HG03378 (cell line): Measurements from ENCODE around the gene PAK4.
"Not testable (repeated sequence)": the region's sequence is repeated elsewhere in the genome, so short reads cannot be mapped to it uniquely, and the experiment has no call there.

Experiments used
- ATAC-seq: cut with Tn5 transposase; IDR thresholded peaks from one replicate; pipeline ENCODE4 v1.9.1; 2021; ENCODE audit warnings: mild to moderate bottlenecking, moderate library complexity; ENCODE audit not compliant: unreplicated experiment

PAK4 gene

DNA sequence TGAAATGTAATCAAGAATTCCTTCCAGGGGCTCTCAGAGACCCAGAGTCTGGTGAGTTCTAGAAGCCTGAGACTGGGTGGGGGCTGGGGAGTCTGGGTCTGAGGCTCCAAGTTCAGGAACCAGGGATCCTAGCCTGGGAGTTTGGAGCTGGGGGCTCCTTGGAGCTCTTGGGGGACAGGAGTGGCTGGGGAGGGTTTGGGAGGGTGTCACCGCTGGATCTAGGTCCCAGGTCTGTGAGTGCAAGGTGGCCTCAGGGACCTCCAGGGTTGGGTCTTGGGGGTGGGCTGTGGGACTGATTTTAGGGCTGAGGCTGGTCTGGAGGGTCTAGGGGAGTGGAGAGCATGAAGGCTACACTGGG lies 77.4 kb downstream of the PAK4 start:
- ATAC-seq = no peak

GRCh38 chr19:39203372-39204341 lies 78.1 kb downstream of the PAK4 start, which contains the start of gene SYCN:
Gene SYCN (minus strand): TSS chr19:39204263. CDS start chr19:39204254, 9 bp downstream.
- no peak for ATAC-seq

GRCh38 chr19:39205449-39205764 lies 79.8 kb downstream of the PAK4 start:
- ATAC-seq = no peak

GRCh38 chr19:39206122-39206521 lies 80.5 kb downstream of the PAK4 start:
- ATAC-seq = no peak

DNA sequence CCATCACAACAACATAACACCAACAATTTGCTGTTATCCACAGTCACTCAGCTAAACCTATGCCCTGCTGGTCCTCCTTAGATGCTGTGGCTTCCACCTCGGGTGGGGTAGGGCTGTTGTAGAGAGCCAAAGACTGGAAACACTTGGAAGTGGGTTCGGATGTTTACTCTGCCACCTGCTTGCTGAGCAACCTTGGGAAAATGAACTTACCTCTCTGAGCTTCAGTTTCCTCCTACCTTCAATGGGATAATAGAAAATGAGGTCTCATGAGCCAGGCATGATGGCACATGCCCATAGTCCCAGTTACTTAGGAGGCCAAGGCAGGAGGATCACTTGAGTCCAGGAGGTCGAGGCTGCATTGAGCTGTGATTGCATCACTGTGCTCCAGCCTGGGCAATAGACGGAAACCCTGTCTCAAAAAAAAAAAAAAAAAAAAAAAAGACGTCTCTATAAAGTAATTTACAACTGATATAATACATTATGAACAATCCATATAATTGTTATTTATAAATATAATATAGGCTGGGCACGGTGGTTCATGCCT lies 81.8 kb downstream of the PAK4 start:
- ATAC-seq = no peak

DNA sequence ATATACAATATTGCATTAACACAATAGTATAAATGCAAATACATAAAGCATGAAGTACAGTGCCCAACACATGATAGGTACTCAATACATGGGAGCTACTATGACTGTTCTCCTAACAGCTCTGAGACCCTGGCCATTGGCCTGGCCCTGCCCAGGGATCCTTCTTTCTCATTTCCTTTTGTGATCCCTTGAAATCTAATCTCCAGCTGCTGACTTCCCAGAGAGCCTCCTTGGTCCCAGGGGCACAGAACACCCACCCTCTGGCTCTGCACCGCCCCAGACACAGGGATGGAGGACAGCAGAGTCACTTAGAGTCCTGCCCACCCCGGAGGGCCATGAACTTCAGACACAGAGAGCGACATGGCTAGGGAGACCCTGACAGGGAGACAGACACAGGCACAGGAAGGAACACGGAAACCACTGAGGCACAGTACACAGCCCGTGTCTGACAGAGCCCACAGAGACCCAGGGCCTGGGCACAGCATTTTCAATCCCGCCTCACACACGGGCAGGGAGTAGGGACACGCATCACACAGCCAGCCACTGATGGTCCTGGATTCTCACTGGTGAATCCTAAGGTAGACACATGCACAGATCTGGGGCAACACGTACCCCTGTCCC lies 82.7 kb downstream of the PAK4 start:
- no peak for ATAC-seq

DNA sequence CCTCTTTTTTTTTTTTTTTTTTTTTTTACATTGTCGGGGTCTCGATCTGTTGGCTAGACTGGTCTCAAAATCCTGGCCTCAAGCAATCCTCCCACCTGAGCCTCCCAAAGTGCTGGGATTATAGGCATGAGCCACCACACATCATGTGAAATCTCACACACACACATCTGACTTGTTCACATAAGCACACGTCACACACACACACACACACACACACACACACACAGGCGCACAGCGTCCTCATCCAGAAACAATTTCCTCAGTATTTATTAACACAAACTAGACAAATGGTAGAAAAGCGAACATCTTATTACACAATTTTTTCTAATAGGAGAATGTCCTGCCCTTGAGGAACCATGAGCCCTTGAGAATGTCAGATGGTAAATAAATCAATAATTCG lies 83.6 kb downstream of the PAK4 start:
- no peak for ATAC-seq

- no peak for ATAC-seq
These were observed 86.3 kb downstream of the PAK4 start for GRCh38 chr19:39211731-39212374.

DNA sequence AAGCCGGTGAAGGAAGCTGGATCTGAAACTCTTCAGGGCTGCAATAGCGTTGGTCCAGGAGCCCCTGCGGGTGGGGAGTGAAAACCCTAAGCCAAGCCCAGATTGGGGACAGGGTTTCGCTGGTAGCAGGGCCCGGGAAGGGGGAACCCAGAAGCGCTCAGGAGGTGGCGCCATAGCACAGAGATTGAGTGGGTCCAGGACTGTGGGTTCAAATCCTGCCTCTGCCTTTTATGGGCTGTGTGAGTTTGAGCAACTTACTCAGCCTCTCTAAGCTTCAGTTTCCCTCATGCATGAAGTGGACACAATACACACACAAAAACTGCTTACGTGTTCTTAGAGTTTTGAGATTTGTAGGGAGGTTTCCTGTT lies 86.8 kb downstream of the PAK4 start:
- no peak for ATAC-seq

DNA sequence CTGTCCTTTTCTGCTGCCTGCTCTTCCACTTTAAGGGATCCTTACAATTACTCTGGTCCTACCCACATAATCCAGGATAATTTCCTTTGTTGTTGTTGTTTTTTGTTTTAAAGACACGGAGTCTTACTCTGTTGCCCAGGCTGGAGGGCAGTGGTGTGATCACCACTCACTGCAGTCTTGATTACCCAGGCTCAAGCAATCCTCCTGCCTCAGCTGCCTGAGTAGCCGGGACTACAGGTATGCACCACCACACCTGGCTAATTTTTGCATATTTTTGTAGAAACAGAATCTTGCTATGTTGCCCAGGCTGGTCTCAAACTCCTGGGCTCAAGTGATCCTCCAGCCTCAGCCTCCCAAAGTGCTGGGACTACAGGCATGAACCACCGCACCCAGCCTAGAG lies 89.7 kb downstream of the PAK4 start:
- ATAC-seq = not testable (repeated sequence)

- ATAC-seq = no peak
These were observed 91.5 kb downstream of the PAK4 start for GRCh38 chr19:39217094-39217493.

- ATAC-seq = no peak
These were observed 92.8 kb downstream of the PAK4 start for GRCh38 chr19:39218230-39219007.

- ATAC-seq = not testable (repeated sequence)
These were observed 93.5 kb downstream of the PAK4 start for GRCh38 chr19:39219108-39219507.

GRCh38 chr19:39223703-39224279 lies 98.2 kb downstream of the PAK4 start:
- ATAC-seq = no peak

DNA sequence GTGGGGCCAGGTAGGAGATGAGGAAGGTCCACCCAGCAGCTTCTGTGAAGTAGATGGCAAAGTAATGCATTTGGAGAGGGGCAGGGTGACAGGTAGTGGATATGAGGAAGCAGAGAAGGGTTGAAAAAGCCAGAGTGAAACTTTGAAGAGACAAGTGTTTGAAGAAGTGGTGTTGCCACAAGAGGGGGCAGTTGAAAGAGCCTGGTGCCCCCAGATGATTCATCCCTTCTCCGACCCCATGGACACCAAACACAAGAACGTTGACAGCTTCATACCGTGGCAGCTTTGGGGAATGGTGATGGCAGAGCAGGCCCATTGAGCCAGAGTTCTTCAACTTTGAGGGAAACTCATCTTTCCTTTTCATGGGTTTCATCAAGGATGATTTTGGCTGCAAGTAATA lies 99.3 kb downstream of the PAK4 start:
- no peak for ATAC-seq
